ENCODE measurements around the gene PRPF40B.

DNA sequence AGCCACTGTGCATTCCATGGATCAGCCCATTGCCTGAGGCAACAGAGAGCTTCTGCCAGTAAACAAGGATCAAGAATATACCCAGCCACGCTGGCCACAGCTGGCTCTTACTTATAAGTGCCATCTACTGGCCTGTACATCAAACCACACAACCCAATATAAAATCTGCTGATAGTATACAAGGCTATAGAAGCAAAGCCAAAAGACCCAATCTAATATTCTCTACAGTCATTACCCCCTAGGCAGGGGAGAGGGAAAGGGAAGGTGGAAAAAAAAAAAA lies 13.5 kb upstream of the PRPF40B start:
- TF ChIP-seq, protein P1, sequence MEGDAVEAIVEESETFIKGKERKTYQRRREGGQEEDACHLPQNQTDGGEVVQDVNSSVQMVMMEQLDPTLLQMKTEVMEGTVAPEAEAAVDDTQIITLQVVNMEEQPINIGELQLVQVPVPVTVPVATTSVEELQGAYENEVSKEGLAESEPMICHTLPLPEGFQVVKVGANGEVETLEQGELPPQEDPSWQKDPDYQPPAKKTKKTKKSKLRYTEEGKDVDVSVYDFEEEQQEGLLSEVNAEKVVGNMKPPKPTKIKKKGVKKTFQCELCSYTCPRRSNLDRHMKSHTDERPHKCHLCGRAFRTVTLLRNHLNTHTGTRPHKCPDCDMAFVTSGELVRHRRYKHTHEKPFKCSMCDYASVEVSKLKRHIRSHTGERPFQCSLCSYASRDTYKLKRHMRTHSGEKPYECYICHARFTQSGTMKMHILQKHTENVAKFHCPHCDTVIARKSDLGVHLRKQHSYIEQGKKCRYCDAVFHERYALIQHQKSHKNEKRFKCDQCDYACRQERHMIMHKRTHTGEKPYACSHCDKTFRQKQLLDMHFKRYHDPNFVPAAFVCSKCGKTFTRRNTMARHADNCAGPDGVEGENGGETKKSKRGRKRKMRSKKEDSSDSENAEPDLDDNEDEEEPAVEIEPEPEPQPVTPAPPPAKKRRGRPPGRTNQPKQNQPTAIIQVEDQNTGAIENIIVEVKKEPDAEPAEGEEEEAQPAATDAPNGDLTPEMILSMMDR (IDR thresholded peaks at IDR 0.05), result no peak
- no peak for TF ChIP-seq POLR2A (IDR thresholded peaks at IDR 0.05)

Data from testis (tissue), 2 donors.